Spleen (tissue), 7 donors: ENCODE data around the gene TEKTIP1.
"Not testable (repeated sequence)": the region's sequence is repeated elsewhere in the genome, so short reads cannot be mapped to it uniquely, and the experiment has no call there.

Experiments used
- POLR2A ChIP-seq, 3 donors: fragments of 450-650 bp; IDR thresholded peaks; one replicate each; pipeline ENCODE4 v1.5.1; 2017; ENCODE audit warnings: antibody characterized with exemption in 3 of 3, mild to moderate bottlenecking in 1 of 3
- POLR2AphosphoS5 ChIP-seq, 3 donors: sonication (generic); formaldehyde crosslinking; IDR thresholded peaks; one replicate each; pipeline ENCODE4 v1.5.1; 2017; ENCODE audit warnings: antibody characterized with exemption in 3 of 3
- TF ChIP-seq, protein P1 (sequence below), 11 experiments: fragments of 200-600 bp in 7 of 11; fragments of 450-650 bp in 4 of 11; sonication (generic) in 4 of 11; IDR thresholded peaks in 8 of 11; conservative IDR thresholded peaks in 3 of 11; 1 replicate in 7 of 11; 2 replicates in 4 of 11; pipeline versions ENCODE4 v1.4.0 to v1.8.0; 2016 to 2021; ENCODE audit warnings: antibody characterized with exemption in 11 of 11, inconsistent platforms in 4 of 11, mild to moderate bottlenecking in 1 of 11
- donor health status: DM: no; HTN: no; CAD: no; lungs with moderate emphysema.
- donor health status: DM: no; HTN: no; CAD: no.
- donor health status: DM: no; HTN: no; CAD: no.

GRCh38 chr19:3584036-3584802, 45.2 kb downstream of the TEKTIP1 start:
- TF ChIP-seq, protein P1, sequence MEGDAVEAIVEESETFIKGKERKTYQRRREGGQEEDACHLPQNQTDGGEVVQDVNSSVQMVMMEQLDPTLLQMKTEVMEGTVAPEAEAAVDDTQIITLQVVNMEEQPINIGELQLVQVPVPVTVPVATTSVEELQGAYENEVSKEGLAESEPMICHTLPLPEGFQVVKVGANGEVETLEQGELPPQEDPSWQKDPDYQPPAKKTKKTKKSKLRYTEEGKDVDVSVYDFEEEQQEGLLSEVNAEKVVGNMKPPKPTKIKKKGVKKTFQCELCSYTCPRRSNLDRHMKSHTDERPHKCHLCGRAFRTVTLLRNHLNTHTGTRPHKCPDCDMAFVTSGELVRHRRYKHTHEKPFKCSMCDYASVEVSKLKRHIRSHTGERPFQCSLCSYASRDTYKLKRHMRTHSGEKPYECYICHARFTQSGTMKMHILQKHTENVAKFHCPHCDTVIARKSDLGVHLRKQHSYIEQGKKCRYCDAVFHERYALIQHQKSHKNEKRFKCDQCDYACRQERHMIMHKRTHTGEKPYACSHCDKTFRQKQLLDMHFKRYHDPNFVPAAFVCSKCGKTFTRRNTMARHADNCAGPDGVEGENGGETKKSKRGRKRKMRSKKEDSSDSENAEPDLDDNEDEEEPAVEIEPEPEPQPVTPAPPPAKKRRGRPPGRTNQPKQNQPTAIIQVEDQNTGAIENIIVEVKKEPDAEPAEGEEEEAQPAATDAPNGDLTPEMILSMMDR (IDR thresholded peaks at IDR 0.05 in 8 of 11, conservative IDR thresholded peaks at IDR 0.05 in 3 of 11), result not testable (repeated sequence)
- TF ChIP-seq POLR2AphosphoS5, POLR2A (IDR thresholded peaks at IDR 0.05): not testable (repeated sequence)
